Hepatocyte (in vitro differentiated cells): Measurements from ENCODE around the gene FBXL15.

ENCODE experiments used
- CTCF ChIP-seq: fragments of 200-600 bp; sonication (generic); IDR thresholded peaks from 2 replicates; pipeline ENCODE4 v1.5.1; 2016; ENCODE audit warnings: antibody characterized with exemption, mild to moderate bottlenecking; ENCODE audit not compliant: poor library complexity
- EZH2 ChIP-seq: fragments of 200-600 bp; sonication (generic); IDR thresholded peaks from 2 replicates; pipeline ENCODE4 v1.6.1; 2016; ENCODE audit warnings: antibody characterized with exemption, mild to moderate bottlenecking, borderline replicate concordance

DNA sequence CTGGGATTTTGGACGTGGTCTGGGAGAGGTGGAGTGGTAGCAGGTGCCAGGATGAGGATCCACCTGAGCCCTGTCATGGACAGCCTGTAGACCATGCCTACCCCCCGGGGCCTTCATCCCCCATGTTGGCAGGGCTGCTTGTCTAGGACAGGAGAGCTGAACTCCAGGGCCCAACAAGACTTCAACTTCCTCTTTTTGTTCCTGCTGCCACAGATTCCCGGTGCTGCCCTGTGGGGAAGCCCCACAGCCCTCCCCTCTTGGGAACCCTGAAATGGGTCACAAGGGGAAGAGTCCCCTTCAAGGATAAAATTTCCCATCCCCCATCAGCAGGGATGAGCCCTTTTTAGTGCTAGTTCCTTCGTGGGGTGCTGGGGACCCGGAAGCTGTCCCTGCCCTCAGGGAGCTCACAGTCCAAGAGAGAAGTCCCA lies 13.0 kb downstream of the FBXL15 start:
- TF ChIP-seq CTCF = no peak
- TF ChIP-seq EZH2 = no peak
